ENCODE data around the gene KIF26B. TPM values are rescaled to one million over a fixed set of nuclear protein-coding genes. Genes with fewer than 3 reads are reported as not detected.

KIF26B gene
- total RNA-seq, 1 experiment from 2014 or later, result 1.6 TPM

- ChIA-PET CTCF (interaction anchor here (1.4 to 2.9 kb wide), 3 partner anchors 173 to 678 kb away, joined by 4 to 18 read pairs (median 11); no protein-coding TSS in a partner anchor), POLR2A (no interaction called here)
- H3K27ac Mint-ChIP-seq (ENCODE audit: low read depth, unreplicated experiment), result no peak overlapping the region
- no peaks in the 10 kb centered on the region for H3K4me1 Mint-ChIP-seq (ENCODE audit: insufficient read depth, unreplicated experiment)
- no peaks in the 10 kb centered on the region for H3K27me3 Mint-ChIP-seq (ENCODE audit: insufficient read depth, unreplicated experiment)
- no TSS peak for BruUV-seq (replicated peaks)
- no peak for DNase-seq (ENCODE audit: unreplicated experiment)
- intact Hi-C loops (cut with micrococcal nuclease), result loop anchor here (10.0 kb wide), 1 partner anchor 789 kb away; no protein-coding TSS in a partner anchor
- no peaks in the 10 kb centered on the region for H3K36me3 Mint-ChIP-seq (ENCODE audit: insufficient read depth, unreplicated experiment)
- H3K9me3 Mint-ChIP-seq (ENCODE audit: unreplicated experiment), result no peaks in the 10 kb centered on the region
- no peak overlapping the region for H3K4me3 Mint-ChIP-seq (ENCODE audit: unreplicated experiment)
- TF ChIP-seq CTCF (IDR thresholded peaks at IDR 0.05; ENCODE audit: unreplicated experiment), result no peak
These were observed 171.4 kb downstream of the KIF26B start for GRCh38 chr1:245325922-245326795.

GRCh38 chr1:245327360-245327759 is 172.6 kb downstream of the KIF26B start:
- POLR2A ChIA-PET, result no interaction called here
- Mint-ChIP-seq H3K36me3 (ENCODE audit: insufficient read depth, unreplicated experiment) (no peaks in the 10 kb centered on the region), H3K4me1 (ENCODE audit: insufficient read depth, unreplicated experiment) (no peaks in the 10 kb centered on the region), H3K9me3 (ENCODE audit: unreplicated experiment) (no peaks in the 10 kb centered on the region), H3K27ac (ENCODE audit: low read depth, unreplicated experiment) (no peak overlapping the region), H3K27me3 (ENCODE audit: insufficient read depth, unreplicated experiment) (no peaks in the 10 kb centered on the region), H3K4me3 (ENCODE audit: unreplicated experiment) (no peak overlapping the region)
- CTCF ChIA-PET, result interaction anchor here (1.0 to 2.7 kb wide), 4 partner anchors 174 to 952 kb away, joined by 3 to 11 read pairs (median 4); no protein-coding TSS in a partner anchor
- TF ChIP-seq CTCF (IDR thresholded peaks at IDR 0.05; ENCODE audit: unreplicated experiment), result no peak
- no TSS peak for BruUV-seq (replicated peaks)
- intact Hi-C loops (cut with micrococcal nuclease), result loop anchor here (10.0 kb wide), 1 partner anchor 787 kb away; no protein-coding TSS in a partner anchor
- DNase-seq (ENCODE audit: unreplicated experiment), result no peak

GRCh38 chr1:245327842-245328241 is 173.1 kb downstream of the KIF26B start:
- H3K27ac Mint-ChIP-seq (ENCODE audit: low read depth, unreplicated experiment), result no peak overlapping the region
- DNase-seq (ENCODE audit: unreplicated experiment), result no peak
- CTCF ChIA-PET, result interaction anchor here (0.6 to 2.7 kb wide), 6 partner anchors 14 to 951 kb away, joined by 3 to 11 read pairs (median 4); no protein-coding TSS in a partner anchor
- POLR2A ChIA-PET, result no interaction called here
- intact Hi-C loops (cut with micrococcal nuclease), result loop anchor here (10.0 kb wide), 1 partner anchor 787 kb away; no protein-coding TSS in a partner anchor
- BruUV-seq (replicated peaks), result no TSS peak
- H3K4me1 Mint-ChIP-seq (ENCODE audit: insufficient read depth, unreplicated experiment), result no peaks in the 10 kb centered on the region
- H3K36me3 Mint-ChIP-seq (ENCODE audit: insufficient read depth, unreplicated experiment), result no peaks in the 10 kb centered on the region
- no peak for TF ChIP-seq CTCF (IDR thresholded peaks at IDR 0.05; ENCODE audit: unreplicated experiment)
- H3K4me3 Mint-ChIP-seq (ENCODE audit: unreplicated experiment), result no peak overlapping the region
- H3K27me3 Mint-ChIP-seq (ENCODE audit: insufficient read depth, unreplicated experiment), result no peaks in the 10 kb centered on the region
- no peaks in the 10 kb centered on the region for H3K9me3 Mint-ChIP-seq (ENCODE audit: unreplicated experiment)

- H3K27ac Mint-ChIP-seq (ENCODE audit: low read depth, unreplicated experiment), result no peak overlapping the region
- no TSS peak for BruUV-seq (replicated peaks)
- no peak for TF ChIP-seq CTCF (IDR thresholded peaks at IDR 0.05; ENCODE audit: unreplicated experiment)
- H3K4me1 Mint-ChIP-seq (ENCODE audit: insufficient read depth, unreplicated experiment), result peaks cover under 1% of the 10 kb centered on the region
- no peaks in the 10 kb centered on the region for H3K27me3 Mint-ChIP-seq (ENCODE audit: insufficient read depth, unreplicated experiment)
- no peaks in the 10 kb centered on the region for H3K9me3 Mint-ChIP-seq (ENCODE audit: unreplicated experiment)
- ChIA-PET POLR2A (no interaction called here), CTCF (interaction anchor here (1.4 kb wide), 1 partner anchor 8 kb away, joined by 3 read pairs; no protein-coding TSS in a partner anchor)
- no peak for DNase-seq (ENCODE audit: unreplicated experiment)
- intact Hi-C loops (cut with micrococcal nuclease), result no loop called here
- H3K4me3 Mint-ChIP-seq (ENCODE audit: unreplicated experiment), result no peak overlapping the region
- no peaks in the 10 kb centered on the region for H3K36me3 Mint-ChIP-seq (ENCODE audit: insufficient read depth, unreplicated experiment)
These were observed 176.2 kb downstream of the KIF26B start for GRCh38 chr1:245330951-245331350.
